DND-41 (cell line): ENCODE data around the gene AGAP1.

ENCODE experiments used
- CTCF ChIP-seq: IDR thresholded peaks from 2 replicates; pipeline ENCODE4 v1.5.1; 2012; ENCODE audit warnings: borderline replicate concordance, low read length, moderate library complexity, mild to moderate bottlenecking; ENCODE audit not compliant: poor library complexity, severe bottlenecking; ENCODE audit errors: extremely low read depth
- EZH2 ChIP-seq: IDR thresholded peaks from 3 replicates; pipeline ENCODE4 v1.6.1; 2012; ENCODE audit warnings: borderline replicate concordance, low read depth, mild to moderate bottlenecking, moderate library complexity, low read length, inconsistent platforms; ENCODE audit not compliant: severe bottlenecking

- no peak for TF ChIP-seq CTCF
- no peak for TF ChIP-seq EZH2
Observed at GRCh38 chr2:235713189-235713588, 219.3 kb downstream of the AGAP1 start.
